Calu3 (cell line): ENCODE results near the gene MGA. TPM values are rescaled to one million over a fixed set of nuclear protein-coding genes. Genes with fewer than 3 reads are reported as not detected.

Source experiments
- BruUV-seq: library from RNA; stranded (reverse); fragments of 400-500 nt; replicated peaks from 2 replicates; lab custom pipeline; 2021; lab: Mats Ljungman, UMichigan
- CTCF ChIA-PET: fragments of 300-600 bp; sonication (Branson Sonifier 250); formaldehyde crosslinking; loops from one replicate; lab custom pipeline; 2022; ENCODE audit warnings: antibody characterized with exemption; lab: Charles Lee
- DNase-seq: peaks from one replicate; pipeline ENCODE4 v3.0.0; 2022
- H3K27ac Mint-ChIP-seq: one replicate; pipeline ENCODE4 v1.8.0; 2022; ENCODE audit warnings: mixed read lengths; ENCODE audit not compliant: unreplicated experiment
- H3K27me3 Mint-ChIP-seq: one replicate; pipeline ENCODE4 v1.8.0; 2022; ENCODE audit warnings: mixed read lengths; ENCODE audit not compliant: unreplicated experiment
- H3K36me3 Mint-ChIP-seq: one replicate; pipeline ENCODE4 v1.8.0; 2022; ENCODE audit warnings: mild to moderate bottlenecking, moderate library complexity, mixed read lengths; ENCODE audit not compliant: insufficient read depth, unreplicated experiment
- H3K4me1 Mint-ChIP-seq: one replicate; pipeline ENCODE4 v1.8.0; 2022; ENCODE audit warnings: mild to moderate bottlenecking, low read depth, mixed read lengths; ENCODE audit not compliant: unreplicated experiment
- H3K4me3 Mint-ChIP-seq: one replicate; pipeline ENCODE4 v1.8.0; 2022; ENCODE audit warnings: mild to moderate bottlenecking, low read depth, moderate library complexity, mixed read lengths; ENCODE audit not compliant: unreplicated experiment
- H3K9me3 Mint-ChIP-seq: one replicate; pipeline ENCODE4 v1.8.0; 2022; ENCODE audit warnings: low read depth, mixed read lengths; ENCODE audit not compliant: unreplicated experiment
- CTCF ChIP-seq: fragments of 200-600 bp; IDR thresholded peaks from one replicate; pipeline ENCODE4 v1.8.0; 2022; ENCODE audit warnings: antibody characterized with exemption; ENCODE audit not compliant: unreplicated experiment
- intact Hi-C: fragments of 100-400 bp; cut with micrococcal nuclease; formaldehyde crosslinking; loops from one replicate; pipeline ENCODE4 v1.10.0; 2022; ENCODE audit not compliant: unreplicated experiment
- total RNA-seq: library from RNA; stranded (reverse); gene quantifications from 2 replicates; pipeline ENCODE4 v1.2.3, GENCODE V29; 2022

The MGA gene
- total RNA-seq, 1 experiment from 2014 or later = 26.4 TPM

GRCh38 chr15:41790169-41790568 lies 130.0 kb downstream of the MGA start:
- no peak overlapping the region for H3K27ac Mint-ChIP-seq
- no peaks in the 10 kb centered on the region for H3K9me3 Mint-ChIP-seq
- H3K4me3 Mint-ChIP-seq = no peak overlapping the region
- no peaks in the 10 kb centered on the region for H3K36me3 Mint-ChIP-seq
- CTCF ChIA-PET = interaction anchor here (0.7 kb wide), 1 partner anchor 1204 kb away, joined by 3 read pairs; no protein-coding TSS in a partner anchor
- no peaks in the 10 kb centered on the region for H3K27me3 Mint-ChIP-seq
- peaks cover 10% of the 10 kb centered on the region for H3K4me1 Mint-ChIP-seq
- BruUV-seq = no TSS peak
- DNase-seq = no peak
- TF ChIP-seq CTCF = no peak
- intact Hi-C loops = no loop called here

- no peaks in the 10 kb centered on the region for H3K36me3 Mint-ChIP-seq
- H3K4me3 Mint-ChIP-seq = no peak overlapping the region
- intact Hi-C loops = no loop called here
- no peak for DNase-seq
- BruUV-seq = no TSS peak
- no peaks in the 10 kb centered on the region for H3K27me3 Mint-ChIP-seq
- H3K9me3 Mint-ChIP-seq = no peaks in the 10 kb centered on the region
- H3K4me1 Mint-ChIP-seq = peaks cover 10% of the 10 kb centered on the region
- no peak overlapping the region for H3K27ac Mint-ChIP-seq
- CTCF ChIA-PET = interaction anchor here (0.7 kb wide), 1 partner anchor 1204 kb away, joined by 3 read pairs; no protein-coding TSS in a partner anchor
- no peak for TF ChIP-seq CTCF
These were observed 130.7 kb downstream of the MGA start for GRCh38 chr15:41790756-41791546.

GRCh38 chr15:41791547-41791937 lies 131.3 kb downstream of the MGA start:
- TF ChIP-seq CTCF = no peak
- CTCF ChIA-PET = no interaction called here
- no TSS peak for BruUV-seq
- Mint-ChIP-seq H3K4me1 (peaks cover 10% of the 10 kb centered on the region), H3K36me3 (no peaks in the 10 kb centered on the region), H3K4me3 (no peak overlapping the region), H3K9me3 (no peaks in the 10 kb centered on the region), H3K27ac (no peak overlapping the region), H3K27me3 (no peaks in the 10 kb centered on the region)
- DNase-seq = no peak
- intact Hi-C loops = no loop called here

- CTCF ChIA-PET = no interaction called here
- Mint-ChIP-seq H3K4me1 (peaks cover 10% of the 10 kb centered on the region), H3K9me3 (no peaks in the 10 kb centered on the region), H3K36me3 (no peaks in the 10 kb centered on the region), H3K27me3 (no peaks in the 10 kb centered on the region), H3K4me3 (no peak overlapping the region), H3K27ac (no peak overlapping the region)
- intact Hi-C loops = no loop called here
- TF ChIP-seq CTCF = no peak
- no peak for DNase-seq
- no TSS peak for BruUV-seq
These were observed 131.9 kb downstream of the MGA start for GRCh38 chr15:41792000-41792637.
